NB4 (cell line): Measurements from ENCODE around the gene TAF1C.

ENCODE experiments used
- CTCF ChIP-seq: IDR thresholded peaks from one replicate; pipeline ENCODE4 v1.5.1; 2012; ENCODE audit warnings: low read depth, low read length
- MAX ChIP-seq: IDR thresholded peaks from 2 replicates; pipeline ENCODE4 v1.6.1; 2011; ENCODE audit warnings: low read depth, low read length
- POLR2A ChIP-seq: IDR thresholded peaks from 2 replicates; pipeline ENCODE4 v1.6.1; 2011; ENCODE audit warnings: mild to moderate bottlenecking; ENCODE audit not compliant: insufficient read length; ENCODE audit errors: extremely low read depth

- TF ChIP-seq CTCF: no peak
- no peak for TF ChIP-seq POLR2A
- no peak for TF ChIP-seq MAX
These were observed 7.2 kb upstream of the TAF1C start for GRCh38 chr16:84194018-84194417.
